GM23338 (cell line): ENCODE results near the gene PRMT7. TPM values are rescaled to one million over a fixed set of nuclear protein-coding genes. Genes with fewer than 3 reads are reported as not detected.

ENCODE experiments used
- CREB1 ChIP-seq: fragments of 250-450 bp; sonication (Bioruptor Pico); IDR thresholded peaks from 2 replicates; pipeline ENCODE4 v1.5.0; 2020; ENCODE audit warnings: low read depth, mild to moderate bottlenecking, moderate library complexity
- CTCF ChIP-seq, 2 experiments: fragments of 200-600 bp in 1 of 2; sonication (generic) in 1 of 2; conservative IDR thresholded peaks; 2 replicates each; pipeline versions ENCODE4 v1.5.1 to v1.6.1; 2016 to 2017; ENCODE audit warnings: antibody characterized with exemption in 2 of 2, low read depth in 2 of 2, mild to moderate bottlenecking in 2 of 2, moderate library complexity in 1 of 2
- EZH2phosphoT487 ChIP-seq: fragments of 200-600 bp; sonication (generic); IDR thresholded peaks from one replicate; pipeline ENCODE4 v1.8.1; 2018; ENCODE audit warnings: antibody characterized with exemption; ENCODE audit not compliant: unreplicated experiment
- NANOG ChIP-seq: IDR thresholded peaks from 2 replicates; pipeline ENCODE4 v1.6.1; 2016; ENCODE audit warnings: antibody characterized with exemption, borderline replicate concordance
- POLR2AphosphoS5 ChIP-seq: IDR thresholded peaks from 2 replicates; pipeline ENCODE4 v1.6.1; 2016; ENCODE audit warnings: antibody characterized with exemption, low read depth
- STAT1 ChIP-seq: IDR thresholded peaks from one replicate; pipeline ENCODE4 v1.6.1; 2016; ENCODE audit warnings: antibody characterized with exemption; ENCODE audit not compliant: unreplicated experiment
- ZNF114 ChIP-seq: fragments of 250-450 bp; sonication (Bioruptor Pico); IDR thresholded peaks from 2 replicates; pipeline ENCODE4 v1.5.0; 2020; ENCODE audit warnings: mild to moderate bottlenecking, moderate library complexity
- ZNF331 ChIP-seq: fragments of 250-450 bp; sonication (Bioruptor Pico); IDR thresholded peaks from 2 replicates; pipeline ENCODE4 v1.5.0; 2020; ENCODE audit warnings: low read depth, mild to moderate bottlenecking, moderate library complexity
- ZNF462 ChIP-seq: fragments of 250-450 bp; sonication (Bioruptor Pico); IDR thresholded peaks from 2 replicates; pipeline ENCODE4 v1.5.0; 2020; ENCODE audit warnings: mild to moderate bottlenecking, moderate library complexity
- polyA plus RNA-seq: library from polyadenylated mRNA; unstranded; fragments of >200 nt; fragmentation: Nextera tagmentation; extraction: Ambion mirVana; gene quantifications from 2 replicates; pipeline ENCODE4 v1.2.1, GENCODE V29; 2016
- total RNA-seq: library from RNA; depleted of rRNA; stranded (reverse); fragments of >200 nt; shearing (Covaris generic); gene quantifications from 2 replicates; pipeline ENCODE4 v1.2.3, GENCODE V29; 2014

PRMT7 gene
- total and polyA plus RNA-seq, 2 experiments from 2014 or later = 20.2 to 65.3 TPM

- TF ChIP-seq ZNF462 (CRISPR knock-in tag) (no peak), ZNF114 (CRISPR knock-in tag) (no peak), EZH2phosphoT487 (no peak), POLR2AphosphoS5 (no peak), CREB1 (CRISPR knock-in tag) (no peak), ZNF331 (CRISPR knock-in tag) (no peak), NANOG (no peak), STAT1 (no peak), CTCF (conservative IDR thresholded peaks at IDR 0.05; ENCODE audit: low read depth in 2 of 2) (no peak)
Observed at GRCh38 chr16:68328860-68329390, 18.1 kb downstream of the PRMT7 start (continued).
